Measurements from ENCODE around the gene BMF.

- TF ChIP-seq CTCF (IDR thresholded peaks at IDR 0.05), result no peak
- TF ChIP-seq POLR2A (IDR thresholded peaks at IDR 0.05), result no peak
These were observed 50.1 kb downstream of the BMF start for GRCh38 chr15:40058476-40059140.

Measured in testis (tissue), 2 donors.